Liver (tissue), 9 donors: ENCODE results near the gene HIVEP2. TPM values are rescaled to one million over a fixed set of nuclear protein-coding genes. Genes with fewer than 3 reads are reported as not detected.

Experiments used
- DNase-seq: peaks from one replicate; pipeline ENCODE4 v3.0.0-alpha.2; 2017; ENCODE audit warnings: low spot score
- H3K27ac ChIP-seq, 2 donors: one replicate each; pipeline ENCODE4 v1.7.0; 2013; ENCODE audit warnings: inconsistent platforms in 2 of 2, low read length in 2 of 2, control low read depth in 1 of 2, low read depth in 1 of 2, mild to moderate bottlenecking in 1 of 2
- H3K27me3 ChIP-seq, 4 donors: one replicate each; pipeline versions ENCODE4 v1.6.1 to v1.7.0; 2013; ENCODE audit warnings: low read length in 3 of 4, inconsistent platforms in 1 of 4, mild to moderate bottlenecking in 1 of 4, moderate library complexity in 1 of 4; ENCODE audit not compliant: control insufficient read depth in 4 of 4, insufficient read depth in 4 of 4
- H3K36me3 ChIP-seq, 4 donors: one replicate each; pipeline versions ENCODE4 v1.6.1 to v1.7.0; 2013; ENCODE audit warnings: low read length in 3 of 4, mild to moderate bottlenecking in 3 of 4, low read depth in 1 of 4, moderate library complexity in 1 of 4; ENCODE audit not compliant: control insufficient read depth in 4 of 4, insufficient read depth in 3 of 4
- H3K4me1 ChIP-seq, 4 donors: one replicate each; pipeline versions ENCODE4 v1.6.1 to v1.7.0; 2013; ENCODE audit warnings: low read length in 3 of 4, mild to moderate bottlenecking in 3 of 4, moderate library complexity in 1 of 4; ENCODE audit not compliant: control insufficient read depth in 4 of 4, insufficient read depth in 4 of 4
- H3K4me3 ChIP-seq, 3 donors: one replicate each; pipeline versions ENCODE4 v1.6.1 to v1.7.0; 2013; ENCODE audit warnings: low read length in 3 of 3, control low read depth in 1 of 3, low read depth in 1 of 3, mild to moderate bottlenecking in 1 of 3
- H3K9ac ChIP-seq, 2 donors: one replicate each; pipeline ENCODE4 v1.7.0; 2013; ENCODE audit warnings: low read length in 2 of 2, mild to moderate bottlenecking in 2 of 2, moderate library complexity in 2 of 2, control low read depth in 1 of 2, low read depth in 1 of 2
- H3K9me3 ChIP-seq, 4 donors: one replicate each; pipeline versions ENCODE4 v1.6.1 to v1.7.0; 2013; ENCODE audit warnings: low read length in 3 of 4; ENCODE audit not compliant: control insufficient read depth in 4 of 4
- EGR1 ChIP-seq, 2 donors: IDR thresholded peaks; 2 replicates each; pipeline ENCODE4 v1.6.1; 2016 to 2018; ENCODE audit warnings: antibody characterized with exemption in 2 of 2, low read depth in 2 of 2
- FOXA1 ChIP-seq: IDR thresholded peaks from 2 replicates; pipeline ENCODE4 v1.6.1; 2016; ENCODE audit warnings: antibody characterized with exemption
- FOXA2 ChIP-seq: IDR thresholded peaks from 2 replicates; pipeline ENCODE4 v1.6.1; 2016; ENCODE audit warnings: antibody characterized with exemption
- GABPA ChIP-seq, 2 donors: IDR thresholded peaks in 1 of 2; conservative IDR thresholded peaks in 1 of 2; 2 replicates each; pipeline ENCODE4 v1.6.1; 2016; ENCODE audit warnings: antibody characterized with exemption in 2 of 2, mild to moderate bottlenecking in 1 of 2, moderate library complexity in 1 of 2
- HNF4A ChIP-seq, 2 donors: conservative IDR thresholded peaks; 2 replicates each; pipeline ENCODE4 v1.6.1; 2016; ENCODE audit warnings: antibody characterized with exemption in 2 of 2, mild to moderate bottlenecking in 2 of 2
- HNF4G ChIP-seq: IDR thresholded peaks from 2 replicates; pipeline ENCODE4 v1.6.1; 2016; ENCODE audit warnings: antibody characterized with exemption
- JUND ChIP-seq, 2 donors: IDR thresholded peaks; 2 replicates each; pipeline ENCODE4 v1.6.1; 2016; ENCODE audit warnings: antibody characterized with exemption in 2 of 2
- NR2F2 ChIP-seq: IDR thresholded peaks from 2 replicates; pipeline ENCODE4 v1.6.1; 2016; ENCODE audit warnings: antibody characterized with exemption
- RAD21 ChIP-seq, 2 donors: IDR thresholded peaks; 2 replicates each; pipeline ENCODE4 v1.6.1; 2016; ENCODE audit warnings: antibody characterized with exemption in 2 of 2, mild to moderate bottlenecking in 2 of 2
- RXRA ChIP-seq, 2 donors: IDR thresholded peaks; 2 replicates each; pipeline ENCODE4 v1.6.1; 2017 to 2018; ENCODE audit warnings: antibody characterized with exemption in 2 of 2, mild to moderate bottlenecking in 1 of 2
- SP1 ChIP-seq: IDR thresholded peaks from 2 replicates; pipeline ENCODE4 v1.6.1; 2018; ENCODE audit warnings: antibody characterized with exemption, mild to moderate bottlenecking
- TAF1 ChIP-seq: conservative IDR thresholded peaks from 2 replicates; pipeline ENCODE4 v1.6.1; 2016; ENCODE audit warnings: antibody characterized with exemption, mild to moderate bottlenecking
- YY1 ChIP-seq: IDR thresholded peaks from 2 replicates; pipeline ENCODE4 v1.6.1; 2016; ENCODE audit warnings: antibody characterized with exemption, mild to moderate bottlenecking
- WGBS: extraction: QIAGEN DNeasy Blood & Tissue Kit; methylation state at CpG from one replicate; pipeline ENCODE4 v1.1.7; 2013; 5-methylcytosine and 5-hydroxymethylcytosine counted together
- polyA plus RNA-seq, 2 donors: library from polyadenylated mRNA; stranded (reverse) in 1 of 2; unstranded in 1 of 2; fragments of 200-250 nt in 1 of 2; fragments of >200 nt in 1 of 2; fragmentation: Nextera tagmentation in 1 of 2; extraction: Ambion mirVana in 1 of 2; gene quantifications; one replicate each; pipeline versions ENCODE4 v1.2.1 to v1.2.3, GENCODE V29; 2013 to 2015
- total RNA-seq, 2 donors: library from RNA; depleted of rRNA; stranded (reverse); fragments of >200 nt; gene quantifications; one replicate each; pipeline ENCODE4 v1.2.3, GENCODE V29; 2014
- TF ChIP-seq, protein P1 (sequence below): IDR thresholded peaks from 2 replicates; pipeline ENCODE4 v1.6.1; 2016; ENCODE audit warnings: antibody characterized with exemption
- TF ChIP-seq, protein P2 (sequence below): IDR thresholded peaks from 2 replicates; pipeline ENCODE4 v1.6.1; 2016; ENCODE audit warnings: antibody characterized with exemption
- TF ChIP-seq, protein P3 (sequence below): fragments of 150-350 bp; IDR thresholded peaks from 2 replicates; pipeline ENCODE4 v1.5.1; 2017; ENCODE audit warnings: improper control_type of control experiment, low read depth, low read length; ENCODE audit not compliant: missing input control
- TF ChIP-seq, protein P4 (sequence below): IDR thresholded peaks from 2 replicates; pipeline ENCODE4 v1.6.1; 2016; ENCODE audit warnings: antibody characterized with exemption, mild to moderate bottlenecking
- donor health status: healthy.
- donor health status: healthy.
- donor health status: healthy.
- donor health status: healthy.
- donor health status: healthy.

The HIVEP2 gene
- total and polyA plus RNA-seq, 4 donors = 0.82 to 6.6 (median 1.3) TPM

DNA sequence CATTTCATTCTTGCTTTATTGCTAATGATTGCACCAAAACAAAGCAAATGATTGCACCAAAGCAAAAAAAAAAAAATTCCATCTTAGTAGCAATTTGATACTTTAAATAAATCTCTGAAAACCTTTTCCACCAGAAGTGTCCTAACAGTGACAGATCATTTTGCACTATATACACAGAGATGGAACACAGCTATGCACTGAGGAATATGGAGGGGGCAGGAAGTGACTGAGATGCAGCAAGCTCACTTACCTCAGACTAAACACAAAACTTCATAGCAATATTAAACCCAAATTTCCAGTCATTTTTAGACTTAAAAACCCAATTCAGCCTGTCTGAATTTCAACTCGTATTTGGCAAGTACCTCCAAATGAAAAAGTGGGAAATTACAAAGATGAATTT, 41.2 kb downstream of the HIVEP2 start:
- Histone ChIP-seq H3K4me3 (no peak overlapping the region), H3K27me3 (no peaks in the 10 kb centered on the region), H3K9ac (no peak overlapping the region), H3K27ac (no peak overlapping the region), H3K36me3 (no peaks in the 10 kb centered on the region), H3K4me1 (peaks cover 0 to 2% (median 0%) of the 10 kb centered on the region in 4 donors), H3K9me3 (no peaks in the 10 kb centered on the region)
- no peak for DNase-seq
- no peak for TF ChIP-seq SP1
- no peak for TF ChIP-seq RAD21 (IDR thresholded peaks at IDR 0.05)
- TF ChIP-seq, protein P1, sequence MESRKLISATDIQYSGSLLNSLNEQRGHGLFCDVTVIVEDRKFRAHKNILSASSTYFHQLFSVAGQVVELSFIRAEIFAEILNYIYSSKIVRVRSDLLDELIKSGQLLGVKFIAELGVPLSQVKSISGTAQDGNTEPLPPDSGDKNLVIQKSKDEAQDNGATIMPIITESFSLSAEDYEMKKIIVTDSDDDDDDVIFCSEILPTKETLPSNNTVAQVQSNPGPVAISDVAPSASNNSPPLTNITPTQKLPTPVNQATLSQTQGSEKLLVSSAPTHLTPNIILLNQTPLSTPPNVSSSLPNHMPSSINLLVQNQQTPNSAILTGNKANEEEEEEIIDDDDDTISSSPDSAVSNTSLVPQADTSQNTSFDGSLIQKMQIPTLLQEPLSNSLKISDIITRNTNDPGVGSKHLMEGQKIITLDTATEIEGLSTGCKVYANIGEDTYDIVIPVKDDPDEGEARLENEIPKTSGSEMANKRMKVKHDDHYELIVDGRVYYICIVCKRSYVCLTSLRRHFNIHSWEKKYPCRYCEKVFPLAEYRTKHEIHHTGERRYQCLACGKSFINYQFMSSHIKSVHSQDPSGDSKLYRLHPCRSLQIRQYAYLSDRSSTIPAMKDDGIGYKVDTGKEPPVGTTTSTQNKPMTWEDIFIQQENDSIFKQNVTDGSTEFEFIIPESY = no peak
- no peak for TF ChIP-seq FOXA1
- no peak for TF ChIP-seq RXRA (IDR thresholded peaks at IDR 0.05)
- no peak for TF ChIP-seq TAF1
- TF ChIP-seq FOXA2 = no peak
- WGBS = 93% methylated on average over 1 of the region's 1 CpG

DNA sequence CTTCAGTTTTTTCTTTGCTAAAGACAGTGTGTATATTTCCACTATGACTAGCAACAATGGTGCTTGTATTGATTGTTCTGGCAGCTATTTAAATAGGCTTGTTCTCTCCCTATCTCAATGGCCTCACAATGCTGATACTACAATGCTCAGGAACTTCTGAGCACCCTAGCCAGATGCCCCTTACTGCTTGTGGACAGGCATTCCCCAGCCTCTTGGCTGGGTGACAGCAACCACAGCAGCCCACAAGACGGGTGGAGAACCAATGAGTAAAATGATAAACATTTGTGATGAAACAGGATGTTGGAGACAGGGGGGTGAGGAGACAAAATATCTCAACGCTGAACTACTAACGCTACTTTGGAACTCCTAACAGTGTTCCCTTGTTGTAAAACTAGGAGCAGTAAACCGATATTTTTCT, 42.3 kb downstream of the HIVEP2 start:
- Histone ChIP-seq H3K9ac (peak overlapping the region in 1 of 2 donors; percentile 48), H3K36me3 (no peaks in the 10 kb centered on the region), H3K9me3 (no peaks in the 10 kb centered on the region), H3K27ac (no peak overlapping the region), H3K4me1 (peaks cover 0 to 2% (median 0%) of the 10 kb centered on the region in 4 donors), H3K27me3 (no peaks in the 10 kb centered on the region), H3K4me3 (no peak overlapping the region)
- 58% methylated on average over 4 of the region's 4 CpGs for WGBS
- DNase-seq = no peak
- TF ChIP-seq HNF4G (no peak), SP1 (peak; percentile 13), TAF1 (no peak), RAD21 (IDR thresholded peaks at IDR 0.05) (peak in 1 of 2 donors; percentile 18), YY1 (no peak), RXRA (IDR thresholded peaks at IDR 0.05) (no peak), HNF4A (conservative IDR thresholded peaks at IDR 0.05) (no peak)
- TF ChIP-seq, protein P2, sequence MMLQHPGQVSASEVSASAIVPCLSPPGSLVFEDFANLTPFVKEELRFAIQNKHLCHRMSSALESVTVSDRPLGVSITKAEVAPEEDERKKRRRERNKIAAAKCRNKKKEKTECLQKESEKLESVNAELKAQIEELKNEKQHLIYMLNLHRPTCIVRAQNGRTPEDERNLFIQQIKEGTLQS = no peak
- TF ChIP-seq, protein P1 = no peak

DNA sequence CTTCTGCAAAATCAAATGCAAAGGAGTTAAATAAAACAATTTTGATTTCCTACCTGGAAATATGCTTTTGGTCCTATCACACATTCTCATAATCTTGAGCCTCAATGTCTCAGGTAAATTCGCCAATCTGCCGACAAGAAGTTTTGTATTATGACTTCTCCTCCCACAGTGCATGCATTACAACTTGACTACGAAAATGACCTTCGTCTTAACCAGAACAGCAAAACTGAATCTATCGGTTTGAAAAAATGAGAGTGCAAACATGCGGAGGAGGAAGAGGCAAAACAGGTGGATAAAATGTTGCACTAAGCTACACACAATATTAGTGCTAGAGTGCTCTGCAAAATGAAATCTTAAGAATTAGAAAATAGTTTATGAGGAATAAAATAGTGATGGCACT, 43.4 kb downstream of the HIVEP2 start:
- H3K27me3 ChIP-seq = no peaks in the 10 kb centered on the region
- no peaks in the 10 kb centered on the region for H3K9me3 ChIP-seq
- H3K4me3 ChIP-seq = no peak overlapping the region
- H3K27ac ChIP-seq = no peak overlapping the region
- H3K9ac ChIP-seq = no peak overlapping the region
- WGBS = 95% methylated on average over 6 of the region's 6 CpGs
- H3K36me3 ChIP-seq = no peaks in the 10 kb centered on the region
- DNase-seq = no peak
- peaks cover 0 to 2% (median 0%) of the 10 kb centered on the region in 4 donors for H3K4me1 ChIP-seq
- TF ChIP-seq HNF4A (conservative IDR thresholded peaks at IDR 0.05) (no peak), EGR1 (IDR thresholded peaks at IDR 0.05; ENCODE audit: low read depth in 2 of 2) (no peak), JUND (IDR thresholded peaks at IDR 0.05) (no peak), GABPA (IDR thresholded peaks at IDR 0.05 in 1 of 2, conservative IDR thresholded peaks at IDR 0.05 in 1 of 2) (no peak), FOXA2 (no peak), RXRA (IDR thresholded peaks at IDR 0.05) (no peak), NR2F2 (no peak), RAD21 (IDR thresholded peaks at IDR 0.05) (no peak), TAF1 (no peak), HNF4G (no peak), FOXA1 (no peak)
- TF ChIP-seq, protein P3, sequence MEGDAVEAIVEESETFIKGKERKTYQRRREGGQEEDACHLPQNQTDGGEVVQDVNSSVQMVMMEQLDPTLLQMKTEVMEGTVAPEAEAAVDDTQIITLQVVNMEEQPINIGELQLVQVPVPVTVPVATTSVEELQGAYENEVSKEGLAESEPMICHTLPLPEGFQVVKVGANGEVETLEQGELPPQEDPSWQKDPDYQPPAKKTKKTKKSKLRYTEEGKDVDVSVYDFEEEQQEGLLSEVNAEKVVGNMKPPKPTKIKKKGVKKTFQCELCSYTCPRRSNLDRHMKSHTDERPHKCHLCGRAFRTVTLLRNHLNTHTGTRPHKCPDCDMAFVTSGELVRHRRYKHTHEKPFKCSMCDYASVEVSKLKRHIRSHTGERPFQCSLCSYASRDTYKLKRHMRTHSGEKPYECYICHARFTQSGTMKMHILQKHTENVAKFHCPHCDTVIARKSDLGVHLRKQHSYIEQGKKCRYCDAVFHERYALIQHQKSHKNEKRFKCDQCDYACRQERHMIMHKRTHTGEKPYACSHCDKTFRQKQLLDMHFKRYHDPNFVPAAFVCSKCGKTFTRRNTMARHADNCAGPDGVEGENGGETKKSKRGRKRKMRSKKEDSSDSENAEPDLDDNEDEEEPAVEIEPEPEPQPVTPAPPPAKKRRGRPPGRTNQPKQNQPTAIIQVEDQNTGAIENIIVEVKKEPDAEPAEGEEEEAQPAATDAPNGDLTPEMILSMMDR = no peak
- TF ChIP-seq, protein P4, sequence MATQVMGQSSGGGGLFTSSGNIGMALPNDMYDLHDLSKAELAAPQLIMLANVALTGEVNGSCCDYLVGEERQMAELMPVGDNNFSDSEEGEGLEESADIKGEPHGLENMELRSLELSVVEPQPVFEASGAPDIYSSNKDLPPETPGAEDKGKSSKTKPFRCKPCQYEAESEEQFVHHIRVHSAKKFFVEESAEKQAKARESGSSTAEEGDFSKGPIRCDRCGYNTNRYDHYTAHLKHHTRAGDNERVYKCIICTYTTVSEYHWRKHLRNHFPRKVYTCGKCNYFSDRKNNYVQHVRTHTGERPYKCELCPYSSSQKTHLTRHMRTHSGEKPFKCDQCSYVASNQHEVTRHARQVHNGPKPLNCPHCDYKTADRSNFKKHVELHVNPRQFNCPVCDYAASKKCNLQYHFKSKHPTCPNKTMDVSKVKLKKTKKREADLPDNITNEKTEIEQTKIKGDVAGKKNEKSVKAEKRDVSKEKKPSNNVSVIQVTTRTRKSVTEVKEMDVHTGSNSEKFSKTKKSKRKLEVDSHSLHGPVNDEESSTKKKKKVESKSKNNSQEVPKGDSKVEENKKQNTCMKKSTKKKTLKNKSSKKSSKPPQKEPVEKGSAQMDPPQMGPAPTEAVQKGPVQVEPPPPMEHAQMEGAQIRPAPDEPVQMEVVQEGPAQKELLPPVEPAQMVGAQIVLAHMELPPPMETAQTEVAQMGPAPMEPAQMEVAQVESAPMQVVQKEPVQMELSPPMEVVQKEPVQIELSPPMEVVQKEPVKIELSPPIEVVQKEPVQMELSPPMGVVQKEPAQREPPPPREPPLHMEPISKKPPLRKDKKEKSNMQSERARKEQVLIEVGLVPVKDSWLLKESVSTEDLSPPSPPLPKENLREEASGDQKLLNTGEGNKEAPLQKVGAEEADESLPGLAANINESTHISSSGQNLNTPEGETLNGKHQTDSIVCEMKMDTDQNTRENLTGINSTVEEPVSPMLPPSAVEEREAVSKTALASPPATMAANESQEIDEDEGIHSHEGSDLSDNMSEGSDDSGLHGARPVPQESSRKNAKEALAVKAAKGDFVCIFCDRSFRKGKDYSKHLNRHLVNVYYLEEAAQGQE = no peak
- TF ChIP-seq, protein P2 = no peak
